Neuronal stem cell (in vitro differentiated cells): ENCODE measurements around the gene MRPS21.
A peak's percentile ranks its signal among the peaks of the same experiment; 100 is the strongest.

ENCODE experiments used
- DNase-seq: peaks from one replicate; pipeline ENCODE4 v3.0.0-alpha.2; 2013; ENCODE audit warnings: low spot score
- H2AFZ ChIP-seq: one replicate; pipeline ENCODE4 v1.6.1; 2013; ENCODE audit warnings: mild to moderate bottlenecking, low read length, inconsistent platforms
- H2AK5ac ChIP-seq: 2 replicates; pipeline ENCODE4 v1.6.1; 2013; ENCODE audit warnings: low read depth, mild to moderate bottlenecking, inconsistent platforms, low read length, moderate library complexity, mixed read lengths
- H2BK120ac ChIP-seq: 2 replicates; pipeline ENCODE4 v1.6.1; 2013; ENCODE audit warnings: low read depth, mild to moderate bottlenecking, inconsistent platforms, low read length, moderate library complexity, mixed read lengths
- H2BK12ac ChIP-seq: one replicate; pipeline ENCODE4 v1.6.1; 2013; ENCODE audit warnings: low read length, inconsistent platforms
- H2BK15ac ChIP-seq: 2 replicates; pipeline ENCODE4 v1.6.1; 2013; ENCODE audit warnings: mild to moderate bottlenecking, low read length, inconsistent platforms, mixed read lengths
- H2BK5ac ChIP-seq: one replicate; pipeline ENCODE4 v1.6.1; 2013; ENCODE audit warnings: inconsistent platforms, mild to moderate bottlenecking, low read length, moderate library complexity
- H3K14ac ChIP-seq: one replicate; pipeline ENCODE4 v1.6.1; 2013; ENCODE audit warnings: low read length, inconsistent platforms
- H3K18ac ChIP-seq: 2 replicates; pipeline ENCODE4 v1.6.1; 2013; ENCODE audit warnings: low read length, inconsistent platforms
- H3K23ac ChIP-seq: 2 replicates; pipeline ENCODE4 v1.6.1; 2013; ENCODE audit warnings: low read depth, mild to moderate bottlenecking, mixed read lengths, low read length, inconsistent platforms; ENCODE audit not compliant: poor library complexity
- H3K27ac ChIP-seq: replicated peaks from 3 replicates; pipeline ENCODE4 v1.5.1; 2013; ENCODE audit warnings: low read length, inconsistent platforms
- H3K27me3 ChIP-seq, 3 experiments: 2 replicates each; pipeline ENCODE4 v1.6.1; 2013; ENCODE audit warnings: low read length in 3 of 3, mild to moderate bottlenecking in 2 of 3, inconsistent platforms in 1 of 3, low read depth in 1 of 3, mixed read lengths in 1 of 3, moderate library complexity in 1 of 3; ENCODE audit not compliant: control insufficient read depth in 3 of 3, insufficient read depth in 3 of 3
- H3K36me3 ChIP-seq, 2 donors: replicated peaks in 1 of 2; 2 replicates each; pipeline ENCODE4 v1.6.1; 2013; ENCODE audit warnings: low read length in 2 of 2; ENCODE audit not compliant: control insufficient read depth in 2 of 2, insufficient read depth in 2 of 2
- H3K4ac ChIP-seq: 2 replicates; pipeline ENCODE4 v1.6.1; 2013; ENCODE audit warnings: inconsistent platforms, mild to moderate bottlenecking, low read length, moderate library complexity
- H3K4me1 ChIP-seq, 2 donors: 1 replicate in 1 of 2; 2 replicates in 1 of 2; pipeline ENCODE4 v1.6.1; 2013; ENCODE audit warnings: low read length in 2 of 2, low read depth in 1 of 2; ENCODE audit not compliant: control insufficient read depth in 2 of 2, insufficient read depth in 1 of 2
- H3K4me2 ChIP-seq: one replicate; pipeline ENCODE4 v1.6.1; 2013; ENCODE audit warnings: mild to moderate bottlenecking, low read length, inconsistent platforms; ENCODE audit not compliant: insufficient read depth, poor library complexity, severe bottlenecking
- H3K4me3 ChIP-seq, 2 donors: 2 replicates each; pipeline ENCODE4 v1.5.1; 2013; ENCODE audit warnings: low read length in 2 of 2, mild to moderate bottlenecking in 2 of 2, inconsistent platforms in 1 of 2, moderate library complexity in 1 of 2
- H3K79me1 ChIP-seq: one replicate; pipeline ENCODE4 v1.6.1; 2013; ENCODE audit warnings: low read depth, mild to moderate bottlenecking, inconsistent platforms, low read length, moderate library complexity
- H3K9ac ChIP-seq: one replicate; pipeline ENCODE4 v1.6.1; 2013; ENCODE audit warnings: mild to moderate bottlenecking, low read depth, low read length, inconsistent platforms; ENCODE audit not compliant: poor library complexity
- H3K9me3 ChIP-seq, 2 donors: replicated peaks in 1 of 2; 2 replicates each; pipeline versions ENCODE3 to v1.6.1; 2013; ENCODE audit warnings: low read length in 2 of 2, mild to moderate bottlenecking in 2 of 2, inconsistent platforms in 1 of 2, low read depth in 1 of 2, mixed read lengths in 1 of 2, moderate library complexity in 1 of 2; ENCODE audit not compliant: control insufficient read depth in 2 of 2, insufficient read depth in 1 of 2
- H4K8ac ChIP-seq: one replicate; pipeline ENCODE4 v1.6.1; 2013; ENCODE audit warnings: low read depth, mild to moderate bottlenecking, inconsistent platforms, low read length, moderate library complexity
- H4K91ac ChIP-seq: one replicate; pipeline ENCODE4 v1.6.1; 2013; ENCODE audit warnings: low read length, low read depth, mild to moderate bottlenecking, inconsistent platforms; ENCODE audit not compliant: poor library complexity
- WGBS, 2 donors: extraction: QIAGEN DNeasy Blood & Tissue Kit; methylation state at CpG; one replicate each; pipeline ENCODE4 v1.1.7; 2013; ENCODE audit warnings: missing lambda C conversion rate in 2 of 2, mixed read lengths in 1 of 2; ENCODE audit not compliant: insufficient read length in 2 of 2, insufficient replicate concordance in 1 of 2; ENCODE audit errors: extremely low coverage in 2 of 2; 5-methylcytosine and 5-hydroxymethylcytosine counted together

MRPS21 gene

DNA sequence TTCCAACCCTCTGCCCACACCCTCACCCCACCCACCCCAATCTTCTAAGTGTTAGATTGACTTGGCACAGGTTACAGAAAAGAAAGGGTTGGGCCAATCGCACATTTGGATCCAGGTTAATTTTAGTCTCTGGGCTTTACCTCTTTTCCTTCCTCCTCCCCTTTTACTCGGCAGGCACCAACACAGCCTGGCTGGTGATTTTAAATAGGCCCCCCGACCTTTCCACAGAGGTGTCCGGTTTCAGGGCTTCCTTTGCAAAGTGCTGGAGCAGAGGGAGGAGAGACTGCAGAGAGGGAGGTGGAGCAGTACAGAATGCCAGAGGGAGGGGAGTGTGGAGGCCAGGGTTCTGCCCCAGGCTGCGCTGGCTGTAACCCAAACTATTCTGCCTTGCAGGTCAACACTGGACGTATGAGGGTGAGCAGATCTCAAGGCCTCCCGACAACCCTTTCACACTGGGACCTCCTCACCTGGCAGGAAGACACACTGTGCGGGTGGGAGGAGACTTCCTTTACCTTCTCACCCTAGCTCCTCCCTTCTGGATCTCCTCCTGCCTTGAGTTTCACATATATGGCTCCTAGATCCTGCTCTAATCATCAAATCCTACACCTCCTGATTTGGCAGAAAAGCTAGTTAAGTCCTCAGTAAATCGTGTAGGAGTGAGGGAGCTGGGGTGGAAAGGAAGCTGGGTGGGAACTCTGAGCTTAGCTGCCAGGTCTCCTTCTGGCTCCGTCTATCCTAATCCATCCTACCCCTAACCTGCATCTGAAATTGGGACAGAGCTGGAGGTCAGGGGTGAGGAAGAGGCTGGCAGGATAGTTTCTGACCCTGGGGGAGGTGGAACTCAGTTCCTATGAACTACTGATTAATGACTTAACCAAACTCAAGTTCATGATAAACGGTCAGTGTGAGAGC, 33.6 kb upstream of the MRPS21 start:
- no peaks in the 10 kb centered on the region for H3K27me3 ChIP-seq
- H2AFZ ChIP-seq, result no peak overlapping the region
- no peak overlapping the region for H3K23ac ChIP-seq
- no peak overlapping the region for H4K91ac ChIP-seq
- peak overlapping the region; percentile 76 for H3K18ac ChIP-seq
- no peak overlapping the region for H3K14ac ChIP-seq
- H3K9ac ChIP-seq, result peak overlapping the region; percentile 82
- H2BK120ac ChIP-seq, result no peak overlapping the region
- H3K4me1 ChIP-seq, result peaks cover 20 to 22% of the 10 kb centered on the region in 2 donors
- peaks cover 7% of the 10 kb centered on the region for H3K79me1 ChIP-seq
- peak overlapping the region; percentile 93 for H3K4me2 ChIP-seq
- peaks cover 22 to 46% of the 10 kb centered on the region in 2 donors for H3K36me3 ChIP-seq
- H3K9me3 ChIP-seq, result peaks cover 0 to under 1% of the 10 kb centered on the region in 2 donors
- no peak overlapping the region for H2BK5ac ChIP-seq
- peak overlapping the region; percentile 60 for H2BK15ac ChIP-seq
- H3K4me3 ChIP-seq, result peak overlapping the region; percentile 66 to 73
- H3K4ac ChIP-seq, result no peak overlapping the region
- peak overlapping the region; percentile 96 for H3K27ac ChIP-seq
- WGBS, 2 donors, result no CpG with 5 or more reads among the region's 11 CpGs
- DNase-seq, result peak; percentile 73
- H4K8ac ChIP-seq, result no peak overlapping the region
- H2BK12ac ChIP-seq, result no peak overlapping the region
- H2AK5ac ChIP-seq, result no peak overlapping the region

DNA sequence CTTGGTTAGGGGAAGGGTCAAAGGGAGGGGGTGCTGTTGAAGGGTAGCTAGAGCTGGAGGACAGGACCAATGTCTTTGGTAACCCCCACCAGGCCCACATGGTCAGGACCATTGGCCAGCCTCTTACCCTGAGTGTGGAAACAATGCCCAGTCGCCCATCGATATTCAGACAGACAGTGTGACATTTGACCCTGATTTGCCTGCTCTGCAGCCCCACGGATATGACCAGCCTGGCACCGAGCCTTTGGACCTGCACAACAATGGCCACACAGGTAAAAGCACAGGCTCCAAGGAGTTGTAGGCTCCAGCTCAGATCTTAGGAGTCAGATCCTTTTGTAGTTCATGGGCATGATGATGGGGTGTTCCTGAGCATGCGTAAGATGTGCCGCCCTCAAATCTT, 32.3 kb upstream of the MRPS21 start:
- Histone ChIP-seq H3K27me3 (no peaks in the 10 kb centered on the region), H2AFZ (no peak overlapping the region), H3K27ac (no peak overlapping the region), H2BK12ac (peak overlapping the region; percentile 18), H4K8ac (no peak overlapping the region), H3K4me1 (peaks cover 18% of the 10 kb centered on the region in 2 donors), H2BK5ac (no peak overlapping the region), H4K91ac (no peak overlapping the region), H2BK15ac (no peak overlapping the region), H3K4me3 (no peak overlapping the region), H3K23ac (no peak overlapping the region), H3K4me2 (no peak overlapping the region), H3K9me3 (no peaks in the 10 kb centered on the region), H3K4ac (no peak overlapping the region), H3K79me1 (peaks cover 7% of the 10 kb centered on the region), H3K36me3 (peaks cover 34 to 60% of the 10 kb centered on the region in 2 donors), H3K9ac (no peak overlapping the region), H3K14ac (no peak overlapping the region), H2BK120ac (no peak overlapping the region), H2AK5ac (no peak overlapping the region), H3K18ac (no peak overlapping the region)
- no peak for DNase-seq
- WGBS, 2 donors, result no CpG with 5 or more reads among the region's 6 CpGs

DNA sequence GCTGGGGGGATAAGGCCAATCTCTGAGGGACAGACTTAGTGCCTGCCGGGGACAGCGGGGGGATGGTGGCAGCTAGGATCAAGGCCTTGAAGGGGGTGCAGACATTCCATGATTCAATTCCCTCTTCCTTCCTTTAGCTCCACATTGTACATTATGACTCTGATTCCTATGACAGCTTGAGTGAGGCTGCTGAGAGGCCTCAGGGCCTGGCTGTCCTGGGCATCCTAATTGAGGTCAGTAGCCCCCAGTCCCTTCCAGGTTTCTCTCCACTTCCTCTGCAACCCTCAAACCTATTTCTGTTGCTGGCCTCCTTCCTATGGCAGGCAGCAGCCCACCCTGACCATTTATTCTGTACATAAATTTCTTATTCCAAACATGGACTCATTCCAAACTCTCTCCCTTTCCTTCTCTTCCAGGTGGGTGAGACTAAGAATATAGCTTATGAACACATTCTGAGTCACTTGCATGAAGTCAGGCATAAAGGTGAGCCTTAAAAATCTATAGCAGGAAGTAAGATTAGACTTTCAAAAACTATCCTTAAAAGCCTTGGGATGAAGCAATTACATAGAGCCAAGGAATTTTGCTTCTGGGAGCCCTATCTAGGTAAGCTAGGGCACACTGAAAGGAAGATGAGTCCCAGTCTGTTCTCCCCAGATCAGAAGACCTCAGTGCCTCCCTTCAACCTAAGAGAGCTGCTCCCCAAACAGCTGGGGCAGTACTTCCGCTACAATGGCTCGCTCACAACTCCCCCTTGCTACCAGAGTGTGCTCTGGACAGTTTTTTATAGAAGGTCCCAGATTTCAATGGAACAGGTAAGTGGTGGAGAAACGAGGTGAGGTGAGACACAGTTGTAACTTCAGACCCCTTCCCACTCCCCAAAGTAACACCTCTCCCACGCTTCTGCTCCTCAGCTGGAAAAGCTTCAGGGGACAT, 31.0 kb upstream of the MRPS21 start:
- H3K9me3 ChIP-seq, result no peaks in the 10 kb centered on the region
- no peak overlapping the region for H3K23ac ChIP-seq
- no peak overlapping the region for H3K9ac ChIP-seq
- H3K79me1 ChIP-seq, result peaks cover 9% of the 10 kb centered on the region
- no peak overlapping the region for H3K4me2 ChIP-seq
- H3K4me3 ChIP-seq, result no peak overlapping the region
- no peak overlapping the region for H2AK5ac ChIP-seq
- H3K36me3 ChIP-seq, result peaks cover 43 to 73% of the 10 kb centered on the region in 2 donors
- H3K18ac ChIP-seq, result no peak overlapping the region
- no peak overlapping the region for H2BK15ac ChIP-seq
- no peak overlapping the region for H2BK5ac ChIP-seq
- no peaks in the 10 kb centered on the region for H3K27me3 ChIP-seq
- DNase-seq, result no peak
- no peak overlapping the region for H4K91ac ChIP-seq
- no peak overlapping the region for H2AFZ ChIP-seq
- H3K4me1 ChIP-seq, result peaks cover 13 to 20% of the 10 kb centered on the region in 2 donors
- H2BK120ac ChIP-seq, result no peak overlapping the region
- no peak overlapping the region for H3K14ac ChIP-seq
- H4K8ac ChIP-seq, result no peak overlapping the region
- H2BK12ac ChIP-seq, result no peak overlapping the region
- no peak overlapping the region for H3K4ac ChIP-seq
- H3K27ac ChIP-seq, result no peak overlapping the region
- no CpG with 5 or more reads among the region's 6 CpGs for WGBS, 2 donors

DNA sequence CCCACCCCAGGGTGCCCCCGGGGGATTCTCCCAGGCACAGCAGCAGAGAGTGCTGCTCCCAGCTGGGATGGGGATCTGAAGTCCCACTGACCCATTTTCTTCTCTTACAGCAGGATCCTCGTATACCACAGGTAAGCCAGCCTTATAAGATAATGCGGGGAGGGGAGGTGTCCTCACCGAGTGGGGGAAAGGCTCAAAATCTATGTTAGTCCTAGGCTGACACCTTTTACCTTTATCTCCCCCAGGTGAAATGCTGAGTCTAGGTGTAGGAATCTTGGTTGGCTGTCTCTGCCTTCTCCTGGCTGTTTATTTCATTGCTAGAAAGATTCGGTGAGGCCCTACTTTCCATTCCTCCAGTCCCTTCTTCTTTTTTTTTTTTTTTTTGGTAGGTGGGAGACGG, 30.1 kb upstream of the MRPS21 start:
- Histone ChIP-seq H3K4ac (no peak overlapping the region), H4K91ac (no peak overlapping the region), H3K18ac (no peak overlapping the region), H3K9me3 (no peaks in the 10 kb centered on the region), H2BK120ac (no peak overlapping the region), H2BK12ac (no peak overlapping the region), H3K36me3 (peaks cover 43 to 75% of the 10 kb centered on the region in 2 donors), H4K8ac (no peak overlapping the region), H3K4me1 (peaks cover 17 to 20% of the 10 kb centered on the region in 2 donors), H2AK5ac (no peak overlapping the region), H3K14ac (no peak overlapping the region), H3K4me2 (no peak overlapping the region), H3K27ac (no peak overlapping the region), H2AFZ (no peak overlapping the region), H3K27me3 (no peaks in the 10 kb centered on the region), H2BK5ac (no peak overlapping the region), H3K79me1 (peaks cover 17% of the 10 kb centered on the region), H3K9ac (no peak overlapping the region), H3K4me3 (no peak overlapping the region), H3K23ac (no peak overlapping the region), H2BK15ac (no peak overlapping the region)
- WGBS, 2 donors, result no CpG with 5 or more reads among the region's 6 CpGs
- no peak for DNase-seq
